Measurements from ENCODE around the gene TUBB4A. TPM values are rescaled to one million over a fixed set of nuclear protein-coding genes. Genes with fewer than 3 reads are reported as not detected.

TUBB4A gene
- total RNA-seq, 4 donors from 2014 or later, result 0.99 to 17.0 (median 4.8) TPM

DNA sequence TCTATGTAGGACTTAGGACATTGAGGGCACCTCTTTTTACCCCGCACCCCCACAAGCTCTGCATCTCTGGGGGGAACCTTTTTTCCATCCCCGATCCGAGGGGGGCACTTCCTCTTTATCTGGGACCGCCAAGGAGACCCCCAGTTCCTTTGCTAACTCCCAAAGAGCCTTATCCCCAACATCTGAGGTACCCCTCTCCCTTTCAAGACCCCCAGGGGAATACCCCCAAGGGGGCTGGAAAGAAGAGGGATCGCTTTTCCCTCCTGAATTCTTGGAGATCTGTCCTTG is 29.8 kb upstream of the TUBB4A start:
- 54 to 61% methylated on average over 5 of the region's 5 CpGs for WGBS, 2 donors
- H3K4me3 ChIP-seq (ENCODE audit: low read depth, poor library complexity, severe bottlenecking), result no peak overlapping the region
- no peak for TF ChIP-seq POLR2A (IDR thresholded peaks at IDR 0.05)
- TF ChIP-seq, protein P1, sequence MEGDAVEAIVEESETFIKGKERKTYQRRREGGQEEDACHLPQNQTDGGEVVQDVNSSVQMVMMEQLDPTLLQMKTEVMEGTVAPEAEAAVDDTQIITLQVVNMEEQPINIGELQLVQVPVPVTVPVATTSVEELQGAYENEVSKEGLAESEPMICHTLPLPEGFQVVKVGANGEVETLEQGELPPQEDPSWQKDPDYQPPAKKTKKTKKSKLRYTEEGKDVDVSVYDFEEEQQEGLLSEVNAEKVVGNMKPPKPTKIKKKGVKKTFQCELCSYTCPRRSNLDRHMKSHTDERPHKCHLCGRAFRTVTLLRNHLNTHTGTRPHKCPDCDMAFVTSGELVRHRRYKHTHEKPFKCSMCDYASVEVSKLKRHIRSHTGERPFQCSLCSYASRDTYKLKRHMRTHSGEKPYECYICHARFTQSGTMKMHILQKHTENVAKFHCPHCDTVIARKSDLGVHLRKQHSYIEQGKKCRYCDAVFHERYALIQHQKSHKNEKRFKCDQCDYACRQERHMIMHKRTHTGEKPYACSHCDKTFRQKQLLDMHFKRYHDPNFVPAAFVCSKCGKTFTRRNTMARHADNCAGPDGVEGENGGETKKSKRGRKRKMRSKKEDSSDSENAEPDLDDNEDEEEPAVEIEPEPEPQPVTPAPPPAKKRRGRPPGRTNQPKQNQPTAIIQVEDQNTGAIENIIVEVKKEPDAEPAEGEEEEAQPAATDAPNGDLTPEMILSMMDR (IDR thresholded peaks at IDR 0.05), result no peak
- intact Hi-C loops (cut with DNase I; ENCODE audit: low total_unique reads), result no loop called here
- DNase-seq (ENCODE audit: low spot score in 2 of 2), result no peak

DNA sequence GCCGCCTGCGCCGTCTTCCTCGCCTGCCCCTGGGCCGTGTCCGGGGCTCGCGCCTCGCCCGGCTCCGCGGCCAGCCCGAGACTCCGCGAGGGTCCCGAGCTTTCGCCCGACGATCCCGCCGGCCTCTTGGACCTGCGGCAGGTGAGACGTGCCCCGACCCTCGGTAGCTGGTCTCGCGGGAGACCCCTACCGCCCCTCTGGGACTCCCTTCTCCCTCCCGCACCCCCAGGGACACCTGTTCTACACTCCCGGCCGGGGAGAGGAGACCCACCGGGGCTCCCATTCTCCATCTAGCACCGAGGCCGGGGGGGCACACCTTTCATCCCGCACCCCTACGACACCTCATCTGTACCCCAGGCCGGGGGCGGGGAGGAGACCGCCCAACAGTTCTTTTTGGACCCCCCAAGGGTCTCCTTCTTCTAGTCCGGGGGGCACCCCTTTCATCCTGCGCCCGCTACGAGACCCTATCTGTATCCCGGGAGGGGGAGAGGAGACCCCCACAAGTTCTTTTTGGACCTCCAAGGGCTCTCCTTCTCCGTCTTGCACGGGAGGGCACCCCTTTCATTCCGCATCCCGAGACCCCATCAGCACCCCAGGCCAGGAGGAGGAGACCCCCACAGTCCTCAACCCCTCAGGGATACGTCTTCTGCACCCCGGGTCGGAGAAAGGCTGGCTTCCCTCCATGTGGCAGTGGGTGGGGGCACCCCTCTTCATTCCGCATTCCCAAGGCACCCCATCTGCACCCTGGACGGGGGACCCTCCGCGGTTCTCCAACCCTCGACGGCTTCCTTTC is 29.2 kb upstream of the TUBB4A start:
- intact Hi-C loops (cut with DNase I; ENCODE audit: low total_unique reads), result no loop called here
- TF ChIP-seq POLR2A (IDR thresholded peaks at IDR 0.05), result no peak
- TF ChIP-seq, protein P1 (IDR thresholded peaks at IDR 0.05), result no peak
- no peak for DNase-seq (ENCODE audit: low spot score in 2 of 2)
- peak overlapping the region; percentile 26 for H3K4me3 ChIP-seq (ENCODE audit: low read depth, poor library complexity, severe bottlenecking)
- 10 to 18% methylated on average over 36 to 57 of the region's 57 CpGs for WGBS, 2 donors

DNA sequence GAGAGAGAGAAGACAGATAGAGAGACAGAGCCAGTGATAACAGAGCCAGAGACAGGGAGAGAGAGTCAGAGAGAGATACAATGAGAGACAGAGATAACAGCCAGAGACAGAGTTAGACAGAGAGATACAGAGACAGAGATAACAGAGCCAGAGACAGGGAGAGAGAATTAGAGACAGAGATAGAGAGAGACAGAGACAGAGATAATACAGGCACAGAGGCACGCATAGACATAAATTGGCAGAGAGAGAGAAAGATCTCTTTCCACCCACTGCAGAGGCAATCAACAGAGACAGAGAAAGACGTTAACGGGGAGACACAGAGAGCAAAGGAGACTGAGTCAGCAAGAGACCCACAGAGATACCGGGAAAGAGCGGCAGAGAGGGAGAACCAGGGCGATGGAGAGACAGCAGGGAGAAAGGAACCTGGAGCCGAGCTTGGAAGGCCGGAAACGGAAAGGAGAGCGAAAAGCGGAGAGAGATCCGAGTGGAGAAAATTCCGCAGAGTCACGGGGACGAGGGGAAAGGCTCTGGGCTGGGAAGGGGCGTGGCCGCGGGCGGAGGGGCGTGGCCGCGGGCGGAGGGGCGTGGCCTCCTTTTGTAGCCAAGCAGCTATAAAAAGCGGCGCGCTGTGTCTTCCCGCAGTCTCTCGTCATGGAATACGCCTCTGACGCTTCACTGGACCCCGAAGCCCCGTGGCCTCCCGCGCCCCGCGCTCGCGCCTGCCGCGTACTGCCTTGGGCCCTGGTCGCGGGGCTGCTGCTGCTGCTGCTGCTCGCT is 28.5 kb upstream of the TUBB4A start, which contains the start of gene TNFSF9:
TNFSF9 (plus strand) TSS at position 641 of the 777 bp plus-strand sequence; CDS start at position 652, 11 bp downstream.
- intact Hi-C loops (cut with DNase I; ENCODE audit: low total_unique reads), result no loop called here
- peak within 1 kb of the TSS; percentile 26 for H3K4me3 ChIP-seq (ENCODE audit: low read depth, poor library complexity, severe bottlenecking)
- WGBS, 2 donors, result 1 to 2% methylated on average over 38 to 42 of the region's 44 CpGs
- TF ChIP-seq POLR2A (IDR thresholded peaks at IDR 0.05), result peak in 1 of 2 donors; percentile 57
- TF ChIP-seq, protein P1 (IDR thresholded peaks at IDR 0.05), result no peak
- peak; percentile 90 to 98 for DNase-seq (ENCODE audit: low spot score in 2 of 2)

DNA sequence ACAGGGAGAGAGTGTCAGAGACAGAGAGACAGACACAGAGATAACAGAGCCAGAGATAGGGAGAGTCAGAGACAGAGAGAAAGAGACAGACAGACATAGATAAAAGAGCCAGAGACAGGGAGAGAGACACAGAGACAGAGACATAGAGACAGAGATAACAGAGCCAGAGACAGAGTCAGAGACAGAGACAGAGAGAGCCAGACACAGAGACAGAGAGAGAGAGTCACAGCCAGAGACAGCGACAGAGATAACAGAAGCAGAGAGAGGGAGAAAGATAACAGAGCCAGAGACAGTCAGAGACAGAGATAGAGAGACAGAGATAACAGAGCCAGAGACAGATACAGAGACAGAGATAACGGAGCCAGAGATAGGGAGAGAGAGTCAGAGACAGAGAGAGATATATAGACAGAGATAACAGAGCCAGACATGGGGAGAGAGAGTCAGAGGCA is 27.9 kb upstream of the TUBB4A start:
- WGBS, 2 donors, result 66 to 73% methylated on average over 2 of the region's 2 CpGs
- H3K4me3 ChIP-seq (ENCODE audit: low read depth, poor library complexity, severe bottlenecking), result no peak overlapping the region
- no peak for DNase-seq (ENCODE audit: low spot score in 2 of 2)
- intact Hi-C loops (cut with DNase I; ENCODE audit: low total_unique reads), result no loop called here
- no peak for TF ChIP-seq POLR2A (IDR thresholded peaks at IDR 0.05)
- TF ChIP-seq, protein P1 (IDR thresholded peaks at IDR 0.05), result no peak

DNA sequence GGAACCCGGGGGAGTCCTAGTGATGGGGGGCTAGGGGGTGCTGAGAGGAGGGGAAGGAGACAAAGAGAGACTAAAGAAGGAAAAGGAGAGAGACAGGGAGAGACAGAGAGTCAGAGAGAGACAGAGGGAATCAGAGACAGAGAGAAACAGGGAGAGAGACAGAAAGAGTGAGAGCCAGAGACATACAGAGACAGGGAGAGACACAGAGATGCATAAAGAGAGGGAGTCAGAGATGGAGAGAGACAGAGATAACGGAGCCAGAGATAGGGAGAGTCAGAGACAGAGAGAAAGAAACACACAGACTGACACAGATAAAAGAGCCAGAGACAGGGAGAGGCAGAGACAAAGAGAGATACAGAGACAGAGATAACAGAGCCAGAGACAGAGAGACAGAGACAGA is 27.2 kb upstream of the TUBB4A start:
- intact Hi-C loops (cut with DNase I; ENCODE audit: low total_unique reads), result no loop called here
- 60 to 65% methylated on average over 2 of the region's 2 CpGs for WGBS, 2 donors
- TF ChIP-seq, protein P1 (IDR thresholded peaks at IDR 0.05), result no peak
- no peak for TF ChIP-seq POLR2A (IDR thresholded peaks at IDR 0.05)

More for the DNA sequence above, 27.2 kb upstream of the TUBB4A start:
- no peak overlapping the region for H3K4me3 ChIP-seq (ENCODE audit: low read depth, poor library complexity, severe bottlenecking)
- no peak for DNase-seq (ENCODE audit: low spot score in 2 of 2)

All from lower leg skin (tissue), 4 donors.